ENCODE results near the gene PPP1R2B. TPM values are rescaled to one million over a fixed set of nuclear protein-coding genes. Genes with fewer than 3 reads are reported as not detected.

The PPP1R2B gene
- total RNA-seq, 1 donor from 2014 or later = 0.42 TPM

DNA sequence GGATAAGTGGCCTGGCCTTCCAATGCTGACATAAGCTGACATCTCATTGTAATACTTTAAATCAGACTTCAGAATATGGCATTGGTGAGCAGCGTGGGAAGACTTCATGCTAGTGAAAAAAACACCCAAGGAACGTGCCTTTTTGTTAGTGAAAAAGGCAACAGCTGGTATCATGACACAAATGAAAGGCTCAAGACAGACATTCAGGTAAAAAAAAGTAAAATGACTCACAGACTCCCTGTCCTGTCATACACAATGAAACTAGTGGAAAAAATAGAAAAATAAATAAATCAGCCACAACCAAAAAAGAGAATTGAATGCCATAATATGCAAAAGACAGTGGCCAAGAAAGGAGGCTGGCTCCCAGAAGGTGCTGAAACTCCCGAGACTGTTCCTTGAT is 24.4 kb upstream of the PPP1R2B start:
- peaks cover 7% of the 10 kb centered on the region for H3K4me1 Mint-ChIP-seq
- no peak overlapping the region for H3K27ac Mint-ChIP-seq
- CTCF ChIA-PET = no interaction called here
- DNase-seq = no peak
- no peak for ATAC-seq (ENCODE audit: low read depth)
- H3K27me3 Mint-ChIP-seq = peaks cover 11% of the 10 kb centered on the region
- H3K9me3 Mint-ChIP-seq = peaks cover 8% of the 10 kb centered on the region
- no peaks in the 10 kb centered on the region for H3K36me3 Mint-ChIP-seq (ENCODE audit: low read depth)
- H3K4me3 Mint-ChIP-seq = no peak overlapping the region
- POLR2A ChIA-PET = no interaction called here
- intact Hi-C loops (cut with micrococcal nuclease) = no loop called here
- TF ChIP-seq, protein P1, sequence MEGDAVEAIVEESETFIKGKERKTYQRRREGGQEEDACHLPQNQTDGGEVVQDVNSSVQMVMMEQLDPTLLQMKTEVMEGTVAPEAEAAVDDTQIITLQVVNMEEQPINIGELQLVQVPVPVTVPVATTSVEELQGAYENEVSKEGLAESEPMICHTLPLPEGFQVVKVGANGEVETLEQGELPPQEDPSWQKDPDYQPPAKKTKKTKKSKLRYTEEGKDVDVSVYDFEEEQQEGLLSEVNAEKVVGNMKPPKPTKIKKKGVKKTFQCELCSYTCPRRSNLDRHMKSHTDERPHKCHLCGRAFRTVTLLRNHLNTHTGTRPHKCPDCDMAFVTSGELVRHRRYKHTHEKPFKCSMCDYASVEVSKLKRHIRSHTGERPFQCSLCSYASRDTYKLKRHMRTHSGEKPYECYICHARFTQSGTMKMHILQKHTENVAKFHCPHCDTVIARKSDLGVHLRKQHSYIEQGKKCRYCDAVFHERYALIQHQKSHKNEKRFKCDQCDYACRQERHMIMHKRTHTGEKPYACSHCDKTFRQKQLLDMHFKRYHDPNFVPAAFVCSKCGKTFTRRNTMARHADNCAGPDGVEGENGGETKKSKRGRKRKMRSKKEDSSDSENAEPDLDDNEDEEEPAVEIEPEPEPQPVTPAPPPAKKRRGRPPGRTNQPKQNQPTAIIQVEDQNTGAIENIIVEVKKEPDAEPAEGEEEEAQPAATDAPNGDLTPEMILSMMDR (IDR thresholded peaks at IDR 0.05) = no peak

DNA sequence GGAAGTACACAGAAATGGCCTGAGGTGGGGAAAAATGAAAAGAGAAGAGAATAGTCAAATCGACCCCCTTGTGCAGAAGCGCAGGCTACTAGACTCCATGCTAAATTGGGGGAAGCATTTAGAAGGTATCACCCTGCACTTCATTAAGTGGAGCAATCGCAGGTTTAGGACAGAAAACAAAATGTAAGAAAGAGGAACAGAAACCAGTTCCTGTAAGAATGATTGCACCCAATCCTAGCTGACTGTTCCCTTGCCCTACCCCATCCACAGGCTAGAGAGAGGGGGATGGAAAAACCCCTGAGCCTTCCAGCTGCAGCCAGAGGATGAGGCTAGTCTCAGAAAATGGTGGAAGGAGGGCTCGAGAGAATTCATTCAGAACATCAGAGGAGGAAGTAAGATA is 23.9 kb upstream of the PPP1R2B start:
- intact Hi-C loops (cut with micrococcal nuclease) = no loop called here
- Mint-ChIP-seq H3K27ac (no peak overlapping the region), H3K9me3 (peaks cover 8% of the 10 kb centered on the region), H3K4me1 (peaks cover 7% of the 10 kb centered on the region), H3K4me3 (no peak overlapping the region), H3K27me3 (peaks cover 8% of the 10 kb centered on the region), H3K36me3 (ENCODE audit: low read depth) (no peaks in the 10 kb centered on the region)
- ATAC-seq (ENCODE audit: low read depth) (no peak), DNase-seq (no peak)
- POLR2A ChIA-PET = no interaction called here
- TF ChIP-seq, protein P1 (IDR thresholded peaks at IDR 0.05) = no peak
- CTCF ChIA-PET = no interaction called here

GRCh38 chr5:156834916-156835315 is 15.2 kb upstream of the PPP1R2B start:
- TF ChIP-seq, protein P1 (IDR thresholded peaks at IDR 0.05) = no peak
- intact Hi-C loops (cut with micrococcal nuclease) = loop anchor here (5.0 kb wide), 1 partner anchor 297 kb away; no protein-coding TSS in a partner anchor
- Mint-ChIP-seq H3K27me3 (peaks cover 5% of the 10 kb centered on the region), H3K36me3 (ENCODE audit: low read depth) (no peaks in the 10 kb centered on the region), H3K27ac (no peak overlapping the region), H3K4me3 (no peak overlapping the region), H3K4me1 (no peaks in the 10 kb centered on the region), H3K9me3 (no peaks in the 10 kb centered on the region)
- CTCF ChIA-PET = no interaction called here
- POLR2A ChIA-PET = no interaction called here
- no peak for ATAC-seq (ENCODE audit: low read depth)
- no peak for DNase-seq

- H3K27ac Mint-ChIP-seq = no peak overlapping the region
- TF ChIP-seq, protein P1 (IDR thresholded peaks at IDR 0.05) = no peak
- ChIA-PET POLR2A (no interaction called here), CTCF (no interaction called here)
- no peaks in the 10 kb centered on the region for H3K4me1 Mint-ChIP-seq
- no peak overlapping the region for H3K4me3 Mint-ChIP-seq
- no peaks in the 10 kb centered on the region for H3K9me3 Mint-ChIP-seq
- peaks cover 7% of the 10 kb centered on the region for H3K27me3 Mint-ChIP-seq
- intact Hi-C loops (cut with micrococcal nuclease) = loop anchor here (5.0 kb wide), 1 partner anchor 296 kb away; no protein-coding TSS in a partner anchor
- no peaks in the 10 kb centered on the region for H3K36me3 Mint-ChIP-seq (ENCODE audit: low read depth)
- no peak for ATAC-seq (ENCODE audit: low read depth)
- DNase-seq = no peak
Measured at GRCh38 chr5:156835905-156836304, 14.2 kb upstream of the PPP1R2B start.

DNA sequence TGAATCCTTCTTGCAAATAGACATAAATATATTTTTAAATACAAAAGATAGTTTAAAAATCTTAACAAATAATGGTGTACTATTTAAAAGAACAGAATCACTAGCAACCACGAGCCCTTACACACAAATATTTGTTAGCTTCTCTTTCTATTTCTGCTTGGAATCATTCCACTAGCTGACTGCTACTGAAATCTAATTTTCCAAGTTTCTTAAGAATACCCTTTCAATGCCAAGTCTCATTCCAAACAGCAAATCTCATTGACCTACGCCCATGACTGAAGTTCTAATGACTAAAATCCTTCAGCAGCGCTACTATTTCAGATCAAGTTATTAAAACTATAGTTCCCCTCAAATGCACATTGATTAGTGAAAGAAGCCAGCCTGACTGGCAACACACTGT is 13.2 kb upstream of the PPP1R2B start:
- Mint-ChIP-seq H3K4me1 (no peaks in the 10 kb centered on the region), H3K27ac (no peak overlapping the region), H3K9me3 (no peaks in the 10 kb centered on the region), H3K36me3 (ENCODE audit: low read depth) (no peaks in the 10 kb centered on the region), H3K27me3 (peaks cover 7% of the 10 kb centered on the region), H3K4me3 (no peak overlapping the region)
- DNase-seq (no peak), ATAC-seq (ENCODE audit: low read depth) (no peak)
- TF ChIP-seq, protein P1 (IDR thresholded peaks at IDR 0.05) = no peak
- ChIA-PET POLR2A (no interaction called here), CTCF (no interaction called here)
- intact Hi-C loops (cut with micrococcal nuclease) = loop anchor here (5.0 kb wide), 1 partner anchor 295 kb away; no protein-coding TSS in a partner anchor

Data from activated B cell treated with CpG ODN at 0.5 μM for 24 hours (primary cell).